ENCODE data around the gene GALNT2. TPM values are rescaled to one million over a fixed set of nuclear protein-coding genes. Genes with fewer than 3 reads are reported as not detected.
A peak's percentile ranks its signal among the peaks of the same experiment; 100 is the strongest.

GALNT2 gene
- total and polyA plus RNA-seq, 12 donors = 22.3 to 220 (median 85.7) TPM

- Histone ChIP-seq H3K9me3 (replicated peaks in 1 of 3) (no peaks in the 10 kb centered on the region), H3K36me3 (replicated peaks in 1 of 2) (no peaks in the 10 kb centered on the region), H3K27me3 (no peaks in the 10 kb centered on the region), H3K4me1 (replicated peaks in 1 of 2) (no peaks in the 10 kb centered on the region), H3K4me3 (no peak overlapping the region), H3K27ac (no peak overlapping the region)
- TF ChIP-seq POLR2A (IDR thresholded peaks at IDR 0.05) = no peak
- TF ChIP-seq CTCF (IDR thresholded peaks at IDR 0.05) = no peak
- 95 to 97% (median 95%) methylated on average over 12 to 17 of the region's 17 CpGs for WGBS, 4 donors
- peak in 1 of 7 donors; percentile 13 for DNase-seq
- intact Hi-C loops (cut with DNase I) = no loop called here
Observed at GRCh38 chr1:230319014-230319747, 252.1 kb downstream of the GALNT2 start.

- Histone ChIP-seq H3K4me3 (no peak overlapping the region), H3K36me3 (replicated peaks in 1 of 2) (no peaks in the 10 kb centered on the region), H3K27ac (no peak overlapping the region), H3K4me1 (replicated peaks in 1 of 2) (no peaks in the 10 kb centered on the region), H3K9me3 (replicated peaks in 1 of 3) (no peaks in the 10 kb centered on the region), H3K27me3 (no peaks in the 10 kb centered on the region)
- WGBS, 4 donors = 90 to 96% (median 94%) methylated on average over 4 of the region's 4 CpGs
- intact Hi-C loops (cut with DNase I) = no loop called here
- TF ChIP-seq POLR2A (IDR thresholded peaks at IDR 0.05) (no peak), CTCF (IDR thresholded peaks at IDR 0.05) (no peak)
- no peak for DNase-seq
Observed at GRCh38 chr1:230320804-230321203, 253.8 kb downstream of the GALNT2 start.

GRCh38 chr1:230321341-230321740 lies 254.3 kb downstream of the GALNT2 start:
- Histone ChIP-seq H3K4me1 (replicated peaks in 1 of 2) (no peaks in the 10 kb centered on the region), H3K27ac (no peak overlapping the region), H3K27me3 (no peaks in the 10 kb centered on the region), H3K4me3 (no peak overlapping the region), H3K9me3 (replicated peaks in 1 of 3) (no peaks in the 10 kb centered on the region), H3K36me3 (replicated peaks in 1 of 2) (no peaks in the 10 kb centered on the region)
- no peak for TF ChIP-seq CTCF (IDR thresholded peaks at IDR 0.05)
- TF ChIP-seq POLR2A (IDR thresholded peaks at IDR 0.05) = no peak
- WGBS, 4 donors = 91 to 99% (median 94%) methylated on average over 9 of the region's 9 CpGs
- peak in 1 of 7 donors; percentile 3 for DNase-seq
- intact Hi-C loops (cut with DNase I) = no loop called here

DNA sequence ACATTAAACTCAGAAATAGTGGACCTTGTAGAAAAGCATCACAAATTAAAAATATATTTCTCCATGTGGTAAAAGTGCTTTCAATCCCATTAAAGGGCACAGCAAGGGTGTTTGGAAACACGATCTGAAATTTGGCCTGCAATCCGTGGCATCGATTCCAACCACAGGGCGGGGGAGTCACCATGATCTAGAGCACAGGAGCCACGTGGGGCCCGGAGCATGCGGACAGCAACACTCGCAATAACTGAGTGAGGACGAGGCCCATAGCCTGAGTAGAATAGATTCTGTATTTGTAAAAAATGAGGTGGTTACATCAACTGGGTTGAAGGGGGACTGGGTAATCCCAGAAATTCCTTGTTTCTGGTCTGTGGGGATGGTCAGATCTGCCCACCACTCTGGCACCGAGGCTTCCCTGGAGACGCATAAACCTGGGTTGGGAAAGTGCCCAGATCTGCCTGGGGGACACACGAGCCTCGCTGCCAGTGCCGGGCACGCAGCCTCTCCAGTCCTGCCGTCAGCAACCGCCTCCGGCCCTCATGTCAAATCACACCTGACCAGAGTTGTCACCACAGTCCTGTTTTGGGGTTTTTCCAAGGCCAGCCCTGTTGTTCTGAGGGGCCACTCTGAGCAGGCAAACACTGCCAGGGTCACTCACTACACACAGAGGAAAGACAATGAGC lies 254.8 kb downstream of the GALNT2 start:
- peak in 1 of 7 donors; percentile 10 for DNase-seq
- intact Hi-C loops (cut with DNase I) = no loop called here
- no peaks in the 10 kb centered on the region for H3K27me3 ChIP-seq
- peaks cover 2 to 5% of the 10 kb centered on the region in 2 donors for H3K4me1 ChIP-seq (replicated peaks in 1 of 2)
- no peak overlapping the region for H3K27ac ChIP-seq
- WGBS, 4 donors = 87 to 92% (median 90%) methylated on average over 13 to 18 of the region's 18 CpGs
- no peak overlapping the region for H3K4me3 ChIP-seq
- TF ChIP-seq CTCF (IDR thresholded peaks at IDR 0.05) = no peak
- no peak for TF ChIP-seq POLR2A (IDR thresholded peaks at IDR 0.05)
- H3K36me3 ChIP-seq (replicated peaks in 1 of 2) = no peaks in the 10 kb centered on the region
- H3K9me3 ChIP-seq (replicated peaks in 1 of 3) = no peaks in the 10 kb centered on the region

Data from adrenal gland (tissue), 12 donors.